Measurements from ENCODE around the gene ANKRD34A. TPM values are rescaled to one million over a fixed set of nuclear protein-coding genes. Genes with fewer than 3 reads are reported as not detected.
"Not testable (repeated sequence)": the region's sequence is repeated elsewhere in the genome, so short reads cannot be mapped to it uniquely, and the experiment has no call there.

ANKRD34A gene
- total RNA-seq, 1 experiment from 2014 or later = 0.74 TPM

DNA sequence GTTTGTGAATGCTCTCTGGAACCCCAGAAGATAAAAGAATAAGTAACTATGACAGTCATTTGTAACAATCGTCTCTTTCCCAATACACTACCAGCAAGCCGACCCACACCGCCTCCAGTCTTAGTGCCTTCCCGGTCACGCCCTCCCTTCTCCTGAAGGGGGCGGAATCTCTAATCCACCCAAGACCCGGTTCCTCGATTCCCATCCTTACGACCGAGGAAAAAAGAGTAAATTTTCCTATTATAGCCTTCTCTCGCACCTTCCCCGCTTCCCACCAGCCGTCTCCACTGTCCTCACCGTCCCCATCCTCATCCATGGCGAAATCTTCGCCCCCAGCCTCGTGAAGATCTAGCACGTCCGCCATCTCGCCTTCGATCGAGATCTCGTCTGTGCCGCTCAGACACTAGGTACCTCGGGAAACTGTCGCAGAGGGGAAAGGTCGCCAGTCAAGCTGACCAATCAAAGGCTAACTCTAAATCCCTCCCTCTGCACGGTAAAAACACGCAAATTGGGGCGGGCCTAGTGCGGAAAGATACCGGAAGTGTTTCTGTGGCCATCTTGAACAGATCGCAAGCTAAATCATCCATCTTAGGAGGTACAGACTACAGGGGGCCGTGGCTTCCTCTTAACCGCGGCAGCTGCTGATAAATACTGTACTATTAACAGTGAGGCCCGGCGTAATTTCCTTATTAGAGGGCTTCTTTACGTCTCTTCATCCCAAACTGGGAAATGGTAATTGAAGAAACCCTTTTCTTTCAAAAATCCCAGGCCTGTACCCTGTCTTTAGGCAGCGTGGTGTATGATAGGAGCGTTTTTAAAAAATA is 37.1 kb downstream of the ANKRD34A start, which contains the start of gene RBM8A:
Gene RBM8A, minus strand, starts transcription at position 422 of the 824 bp plus-strand sequence. Its CDS starts 58 bp downstream, at position 364.
- in situ Hi-C loops (cut with HindIII; ENCODE audit: low pct_unique_long_range_greater_than_20kb, low sequenced_read_pairs) = no loop called here
- DNase-seq (ENCODE audit: low read depth) = peak; percentile 98

DNA sequence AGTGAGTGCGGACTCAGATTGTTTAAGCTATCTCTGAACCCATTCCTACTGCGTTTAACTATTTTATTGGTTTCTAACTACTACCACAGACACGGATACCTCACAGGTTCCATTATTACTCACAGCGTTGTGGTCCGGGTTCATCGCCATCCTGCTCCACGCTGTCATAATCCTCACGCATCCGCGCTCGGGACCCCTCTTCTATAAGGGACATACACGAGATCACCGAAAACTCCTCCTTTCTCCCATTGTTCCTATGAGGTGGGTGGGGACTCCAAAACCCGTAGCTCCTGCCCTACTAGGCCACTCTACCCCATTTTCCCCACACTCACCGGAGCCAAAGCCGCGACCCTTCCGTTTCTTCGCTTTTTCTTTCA is 37.7 kb downstream of the ANKRD34A start:
- DNase-seq (ENCODE audit: low read depth) = no peak
- in situ Hi-C loops (cut with HindIII; ENCODE audit: low pct_unique_long_range_greater_than_20kb, low sequenced_read_pairs) = no loop called here

DNA sequence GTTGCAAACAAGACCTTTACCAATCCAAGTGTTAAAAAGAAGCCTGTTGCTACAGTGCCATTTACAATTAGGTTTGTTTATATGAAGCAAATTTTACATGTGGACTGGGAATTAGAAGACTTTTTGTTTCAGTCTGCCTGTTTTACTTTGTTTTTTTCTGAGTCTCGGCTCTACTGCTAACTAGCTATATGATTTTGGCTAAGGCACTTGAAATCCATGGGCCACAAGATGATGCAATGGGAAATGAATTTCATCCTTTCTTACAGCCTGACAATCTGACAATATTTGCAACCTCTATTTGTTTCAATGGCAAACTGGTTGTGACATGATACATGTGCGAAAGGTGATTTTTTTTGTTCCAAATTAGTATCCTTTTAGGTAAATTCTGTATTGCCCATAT is 42.1 kb downstream of the ANKRD34A start:
- DNase-seq (ENCODE audit: low read depth) = no peak
- in situ Hi-C loops (cut with HindIII; ENCODE audit: low pct_unique_long_range_greater_than_20kb, low sequenced_read_pairs) = no loop called here

DNA sequence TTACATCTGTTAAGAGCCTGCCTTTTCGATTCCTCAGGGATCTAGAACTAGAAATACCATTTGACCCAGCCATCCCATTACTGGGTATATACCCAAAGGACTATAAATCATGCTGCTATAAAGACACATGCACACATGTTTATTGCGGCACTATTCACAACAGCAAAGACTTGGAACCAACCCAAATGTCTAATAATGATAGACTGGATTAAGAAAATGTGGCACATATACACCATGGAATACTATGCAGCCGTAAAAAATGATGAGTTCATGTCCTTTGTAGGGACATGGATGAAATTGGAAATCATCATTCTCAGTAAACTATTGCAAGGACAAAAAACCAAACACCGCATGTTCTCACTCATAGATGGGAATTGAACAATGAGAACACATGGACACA is 44.1 kb downstream of the ANKRD34A start:
- in situ Hi-C loops (cut with HindIII; ENCODE audit: low pct_unique_long_range_greater_than_20kb, low sequenced_read_pairs) = not testable (repeated sequence)

DNA sequence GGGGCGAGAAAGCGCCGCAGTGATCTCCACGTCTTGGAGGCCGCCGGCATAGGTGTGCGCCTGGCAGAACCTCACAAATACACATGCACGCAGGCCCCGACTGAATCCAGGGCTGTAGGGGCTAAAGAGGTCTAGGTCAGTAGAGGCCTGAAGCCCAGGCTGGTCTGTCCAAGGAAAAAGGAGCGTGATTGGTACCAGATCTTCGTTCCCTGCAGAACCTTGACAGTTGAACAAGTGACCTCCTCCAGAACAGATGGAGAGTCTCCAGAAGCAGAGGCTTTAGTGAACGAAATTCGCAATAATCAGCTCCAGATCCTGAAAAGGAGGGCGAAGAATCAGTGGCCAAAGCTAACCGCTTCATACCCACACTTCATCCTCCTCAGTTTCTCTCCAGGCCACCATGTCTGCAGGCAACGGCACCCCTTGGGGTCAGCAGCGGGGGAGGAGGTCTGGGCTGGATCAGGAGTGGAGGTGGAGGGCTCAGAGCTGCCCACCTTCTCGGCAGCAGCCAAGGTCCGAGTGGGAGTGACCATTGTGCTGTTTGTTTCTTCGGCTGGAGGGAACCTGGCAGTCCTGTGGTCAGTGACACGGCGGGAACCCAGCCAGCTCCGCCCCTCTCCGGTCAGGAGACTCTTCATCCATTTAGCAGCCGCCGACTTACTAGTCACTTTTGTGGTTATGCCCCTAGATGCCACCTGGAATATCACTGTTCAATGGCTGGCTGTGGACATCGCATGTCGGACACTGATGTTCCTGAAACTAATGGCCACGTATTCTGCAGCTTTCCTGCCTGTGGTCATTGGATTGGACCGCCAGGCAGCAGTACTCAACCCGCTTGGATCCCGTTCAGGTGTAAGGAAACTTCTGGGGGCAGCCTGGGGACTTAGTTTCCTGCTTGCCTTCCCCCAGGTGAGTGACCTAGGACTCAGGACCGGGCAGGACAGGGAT is 45.1 kb downstream of the ANKRD34A start:
- in situ Hi-C loops (cut with HindIII; ENCODE audit: low pct_unique_long_range_greater_than_20kb, low sequenced_read_pairs) = no loop called here
- DNase-seq (ENCODE audit: low read depth) = peak; percentile 76

More for the DNA sequence above, 44.1 kb downstream of the ANKRD34A start:
- not testable (repeated sequence) for DNase-seq (ENCODE audit: low read depth)

DNA sequence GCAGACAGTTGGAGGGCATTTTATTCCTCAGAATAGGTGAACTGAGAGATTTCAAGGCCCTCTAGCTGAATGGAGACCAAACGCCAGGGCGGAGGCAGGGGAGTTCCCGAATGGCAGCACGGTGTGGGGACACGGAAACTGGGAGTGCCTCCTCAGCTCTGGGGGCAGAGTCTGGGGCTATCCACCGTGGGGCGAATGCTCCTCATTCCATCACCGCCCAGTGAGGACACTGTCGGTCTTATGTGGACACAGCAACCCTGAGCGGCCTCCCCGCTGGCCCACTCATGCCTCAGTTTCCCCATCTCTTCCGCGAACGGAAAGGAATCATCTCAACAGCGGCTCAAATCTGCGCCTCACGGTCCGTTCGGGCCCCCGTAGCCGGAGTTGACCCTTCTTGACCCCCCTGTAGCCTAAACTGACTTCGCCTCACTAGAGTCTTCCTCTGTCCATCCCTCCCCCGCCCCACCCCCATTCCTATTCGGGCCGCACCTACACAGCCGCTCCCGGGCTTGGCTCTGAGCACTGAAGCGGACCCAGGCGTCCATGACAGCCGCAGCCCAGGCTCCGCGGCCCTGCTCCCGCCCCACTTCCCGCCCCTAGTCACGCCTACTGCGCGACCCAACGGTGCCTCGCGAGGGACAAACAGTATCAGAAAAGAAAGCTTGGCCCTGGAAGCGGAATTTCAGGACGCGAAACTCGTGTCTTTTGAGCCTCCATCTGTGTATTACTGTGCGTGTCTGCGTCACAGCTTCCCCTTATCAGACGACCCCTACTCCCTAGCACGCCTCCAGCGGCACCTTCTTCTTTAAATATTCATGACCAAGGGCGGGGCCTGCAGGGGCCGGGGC is 46.0 kb downstream of the ANKRD34A start, which contains the start of gene PEX11B:
Gene PEX11B, minus strand, starts transcription at position 574 of the 848 bp plus-strand sequence. Its CDS starts 29 bp downstream, at position 545.
- in situ Hi-C loops (cut with HindIII; ENCODE audit: low pct_unique_long_range_greater_than_20kb, low sequenced_read_pairs) = no loop called here
- peak; percentile 91 for DNase-seq (ENCODE audit: low read depth)

DNA sequence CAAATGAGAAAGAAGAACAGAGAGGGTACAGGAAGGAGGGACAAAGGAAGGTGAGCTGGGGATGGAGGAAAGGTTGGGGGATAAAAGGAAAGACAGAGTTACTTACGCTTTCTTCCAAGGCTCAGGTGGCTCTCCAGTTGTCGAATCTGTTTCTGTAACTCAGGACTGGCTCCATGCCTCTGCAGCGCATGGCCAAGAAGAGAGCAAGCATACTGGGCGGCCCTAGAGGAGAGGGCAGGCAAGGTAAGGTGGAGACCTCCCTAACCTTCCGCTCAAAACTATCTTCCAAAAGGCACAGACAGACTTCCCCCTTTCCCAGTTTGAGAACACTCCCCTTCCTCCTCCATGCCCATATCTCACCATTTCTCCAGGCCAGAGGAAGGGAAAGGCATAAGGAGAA is 46.8 kb downstream of the ANKRD34A start:
- DNase-seq (ENCODE audit: low read depth) = peak; percentile 6
- in situ Hi-C loops (cut with HindIII; ENCODE audit: low pct_unique_long_range_greater_than_20kb, low sequenced_read_pairs) = no loop called here

DNA sequence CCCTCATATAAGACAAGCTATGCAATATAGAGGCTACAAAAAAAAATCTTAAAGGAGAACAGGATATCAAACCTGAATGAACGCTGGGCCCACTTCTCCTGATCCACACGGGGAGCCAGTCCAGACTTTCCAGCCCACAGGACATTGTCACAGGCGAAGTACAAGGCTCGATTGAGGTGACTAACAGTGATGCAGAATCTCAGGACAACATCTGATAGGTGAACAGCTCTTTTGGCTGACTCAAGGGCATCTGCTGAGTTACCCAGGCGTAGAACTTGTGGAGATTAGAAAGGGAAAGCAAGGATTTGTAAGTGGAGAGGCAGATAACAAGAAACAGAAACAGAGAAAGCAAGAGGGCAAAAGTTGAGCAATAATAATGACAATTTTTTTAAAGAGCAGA is 47.6 kb downstream of the ANKRD34A start:
- in situ Hi-C loops (cut with HindIII; ENCODE audit: low pct_unique_long_range_greater_than_20kb, low sequenced_read_pairs) = no loop called here
- DNase-seq (ENCODE audit: low read depth) = peak; percentile 39

DNA sequence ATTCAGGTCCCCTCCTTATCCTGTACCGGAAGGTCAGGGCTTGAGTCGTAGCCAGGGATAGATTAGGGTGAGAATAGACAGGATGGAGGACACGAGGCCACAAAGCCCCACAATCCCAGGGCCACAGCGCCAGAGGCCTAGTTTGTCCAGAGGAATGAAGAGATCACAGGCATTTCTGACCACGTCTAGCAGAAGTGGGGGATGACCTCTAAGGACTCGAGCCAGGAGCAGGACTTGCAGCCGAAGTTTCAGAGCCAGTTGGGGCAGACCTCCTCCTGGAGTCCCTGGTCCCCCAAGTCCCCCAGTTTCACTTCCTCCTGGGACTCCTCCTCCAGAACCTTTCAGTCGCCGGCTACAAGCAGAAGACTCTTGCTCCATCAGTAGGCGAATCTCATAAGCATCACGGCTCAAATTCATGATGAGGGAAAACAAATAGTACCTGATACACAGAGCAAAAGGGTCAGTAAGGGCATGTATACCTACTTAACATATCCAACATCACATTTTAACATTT is 52.2 kb downstream of the ANKRD34A start:
- in situ Hi-C loops (cut with HindIII; ENCODE audit: low pct_unique_long_range_greater_than_20kb, low sequenced_read_pairs) = no loop called here
- no peak for DNase-seq (ENCODE audit: low read depth)

Other genes with a start within 250 kb of the ANKRD34A start
- not detected in 2 replicates for gene CD160, start 245.1 kb downstream of the ANKRD34A start, total RNA-seq (2014; rRNA removed; shearing (Covaris generic); ENCODE audit: low replicate concordance)
- 13.1 and 14.5 TPM in 2 replicates for gene RNF115, start 140.5 kb downstream of the ANKRD34A start, total RNA-seq (2014; rRNA removed; shearing (Covaris generic); ENCODE audit: low replicate concordance)
- gene POLR3C, start 140.4 kb downstream of the ANKRD34A start, total RNA-seq (2014; rRNA removed; shearing (Covaris generic); ENCODE audit: low replicate concordance) = 13.9 and 24.8 TPM in 2 replicates
- 5.1 and 9.9 TPM in 2 replicates for gene NUDT17, start 118.9 kb downstream of the ANKRD34A start, total RNA-seq (2014; rRNA removed; shearing (Covaris generic); ENCODE audit: low replicate concordance)
- 5.0 and 8.1 TPM in 2 replicates for gene PIAS3, start 105.5 kb downstream of the ANKRD34A start, total RNA-seq (2014; rRNA removed; shearing (Covaris generic); ENCODE audit: low replicate concordance)
- gene ANKRD35, start 78.7 kb downstream of the ANKRD34A start, total RNA-seq (2014; rRNA removed; shearing (Covaris generic); ENCODE audit: low replicate concordance) = not detected in 2 replicates
- gene ITGA10, start 54.5 kb downstream of the ANKRD34A start, total RNA-seq (2014; rRNA removed; shearing (Covaris generic); ENCODE audit: low replicate concordance) = not detected in 2 replicates
- 23.9 and 36.0 TPM in 2 replicates for gene PEX11B, start 45.9 kb downstream of the ANKRD34A start, total RNA-seq (2014; rRNA removed; shearing (Covaris generic); ENCODE audit: low replicate concordance)
- 65.6 and 82.0 TPM in 2 replicates for gene RBM8A, start 37.1 kb downstream of the ANKRD34A start, total RNA-seq (2014; rRNA removed; shearing (Covaris generic); ENCODE audit: low replicate concordance)
- gene LIX1L, start 6.6 kb downstream of the ANKRD34A start, total RNA-seq (2014; rRNA removed; shearing (Covaris generic); ENCODE audit: low replicate concordance) = 19.8 and 26.9 TPM in 2 replicates
- gene POLR3GL, start 115 bp upstream of the ANKRD34A start, total RNA-seq (2014; rRNA removed; shearing (Covaris generic); ENCODE audit: low replicate concordance) = 18.9 and 35.2 TPM in 2 replicates
- 125 and 142 TPM in 2 replicates for gene TXNIP, start 32.0 kb upstream of the ANKRD34A start, total RNA-seq (2014; rRNA removed; shearing (Covaris generic); ENCODE audit: low replicate concordance)
- gene HJV, start 57.2 kb upstream of the ANKRD34A start, total RNA-seq (2014; rRNA removed; shearing (Covaris generic); ENCODE audit: low replicate concordance) = not detected in 2 replicates
- 0.07 and 0.23 TPM in 2 replicates for gene NBPF10, start 180.2 kb upstream of the ANKRD34A start, total RNA-seq (2014; rRNA removed; shearing (Covaris generic); ENCODE audit: low replicate concordance)